ENCODE measurements around the gene G3BP1.
A peak's percentile ranks its signal among the peaks of the same experiment; 100 is the strongest.

The G3BP1 gene

DNA sequence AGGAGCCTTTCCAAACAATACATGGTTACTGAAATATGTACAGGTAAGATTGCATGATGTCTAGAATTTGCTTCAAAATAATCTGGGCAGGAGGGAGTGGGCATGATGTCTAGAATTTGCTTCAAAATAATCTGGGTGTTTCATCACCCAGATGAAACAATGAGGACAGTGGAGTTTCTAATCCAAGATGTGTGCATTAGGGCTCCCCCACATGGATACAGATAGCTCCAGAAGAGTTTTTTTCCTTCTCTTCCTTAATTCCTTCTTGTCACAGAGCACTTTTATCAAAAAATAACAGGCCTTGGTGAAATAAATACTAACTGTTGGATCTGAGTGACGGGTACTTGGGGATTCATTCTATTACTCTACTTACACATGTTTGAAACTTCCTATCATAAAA is 28.2 kb upstream of the G3BP1 start:
- Histone ChIP-seq H3K27ac (ENCODE audit: low read depth, low read length, poor library complexity, severe bottlenecking) (no peak overlapping the region), H3K9ac (ENCODE audit: low read length) (no peak overlapping the region), H3K4me1 (ENCODE audit: insufficient read depth, low read length, severe bottlenecking) (peaks cover 12% of the 10 kb centered on the region), H3K4me3 (ENCODE audit: low read depth, low read length, poor library complexity, severe bottlenecking) (no peak overlapping the region), H3F3A (ENCODE audit: insufficient read depth, low read length) (no peaks in the 10 kb centered on the region; the same call in 1 of the 2 replicates), H3K79me2 (ENCODE audit: insufficient read depth, low read length) (no peaks in the 10 kb centered on the region), H3K4me2 (ENCODE audit: low read length) (no peak overlapping the region), H3K36me3 (ENCODE audit: insufficient read depth, low read length) (peaks cover 39% of the 10 kb centered on the region; the same call in 1 of the 2 replicates), H3K9me3 (ENCODE audit: low read length) (no peaks in the 10 kb centered on the region), H2AFZ (ENCODE audit: low read length) (no peak overlapping the region), H4K20me1 (ENCODE audit: insufficient read depth, low read length) (no peaks in the 10 kb centered on the region), H3K27me3 (ENCODE audit: insufficient read depth, low read length) (no peaks in the 10 kb centered on the region), H3K9me2 (ENCODE audit: low read depth, low read length) (no peaks in the 10 kb centered on the region)
- TF ChIP-seq CTCF (IDR thresholded peaks at IDR 0.05; ENCODE audit: low read length) (no peak), EZH2 (IDR thresholded peaks at IDR 0.05; ENCODE audit: borderline replicate concordance, low read length) (no peak)

DNA sequence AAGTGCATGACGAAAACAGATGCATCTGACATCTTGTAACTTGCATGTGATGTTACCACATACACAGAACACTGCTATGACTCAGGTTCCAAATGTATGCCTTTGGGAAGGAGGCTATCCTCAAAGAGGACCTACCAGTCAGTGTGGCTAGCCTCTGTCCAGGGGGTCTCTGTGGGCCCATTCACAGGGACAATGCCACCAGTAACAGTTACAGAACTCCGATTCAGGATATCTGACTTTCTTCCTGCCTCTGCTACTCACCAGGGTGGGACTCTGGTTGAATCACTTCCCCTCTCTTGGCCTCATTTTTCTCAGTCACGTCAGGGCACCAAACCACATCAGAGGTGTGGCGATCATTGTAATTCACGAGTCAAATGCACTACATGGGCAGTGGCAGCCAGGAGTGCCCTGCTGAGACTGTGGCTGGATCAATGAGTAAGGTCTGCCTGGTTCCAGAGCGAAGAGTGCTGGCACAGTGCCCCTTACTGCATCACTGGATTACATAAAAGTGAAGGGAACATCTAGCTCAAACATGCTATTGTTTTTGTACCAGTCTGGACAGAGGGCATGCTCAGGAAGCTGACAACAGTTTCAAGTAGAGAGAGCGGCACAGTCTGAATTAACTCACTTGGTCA is 26.6 kb upstream of the G3BP1 start:
- H3K4me1 ChIP-seq (ENCODE audit: insufficient read depth, low read length, severe bottlenecking) = peaks cover 20% of the 10 kb centered on the region
- H2AFZ ChIP-seq (ENCODE audit: low read length) = no peak overlapping the region

DNA sequence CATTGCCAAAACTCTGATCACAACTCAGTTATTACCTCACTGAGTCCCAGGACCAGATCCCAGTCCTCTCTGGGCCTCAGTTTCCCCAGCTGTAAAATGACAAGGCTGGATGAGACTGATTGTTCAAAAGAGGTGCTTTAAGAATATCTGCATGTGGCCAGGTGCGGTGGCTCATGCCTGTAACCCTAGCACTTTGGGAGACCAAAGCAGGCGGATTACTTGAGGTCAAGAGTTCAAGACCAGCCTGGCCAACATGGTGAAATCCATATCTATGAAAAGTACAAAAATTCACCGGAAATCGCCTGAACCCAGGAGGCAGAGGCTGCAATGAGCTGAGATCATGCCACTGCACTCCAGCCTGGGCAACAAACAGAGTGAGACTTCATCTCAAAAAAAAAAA is 21.6 kb upstream of the G3BP1 start:
- H4K20me1 ChIP-seq (ENCODE audit: insufficient read depth, low read length) = no peaks in the 10 kb centered on the region
- TF ChIP-seq CTCF (IDR thresholded peaks at IDR 0.05; ENCODE audit: low read length) (no peak), EZH2 (IDR thresholded peaks at IDR 0.05; ENCODE audit: borderline replicate concordance, low read length) (no peak)
- H3K79me2 ChIP-seq (ENCODE audit: insufficient read depth, low read length) = no peaks in the 10 kb centered on the region
- no peak overlapping the region for H2AFZ ChIP-seq (ENCODE audit: low read length)
- no peak overlapping the region for H3K4me3 ChIP-seq (ENCODE audit: low read depth, low read length, poor library complexity, severe bottlenecking)
- no peaks in the 10 kb centered on the region for H3K9me3 ChIP-seq (ENCODE audit: low read length)
- H3K4me2 ChIP-seq (ENCODE audit: low read length) = no peak overlapping the region; the same call in 1 of the 2 replicates
- no peaks in the 10 kb centered on the region for H3F3A ChIP-seq (ENCODE audit: insufficient read depth, low read length)
- H3K9ac ChIP-seq (ENCODE audit: low read length) = no peak overlapping the region
- no peaks in the 10 kb centered on the region for H3K9me2 ChIP-seq (ENCODE audit: low read depth, low read length)
- H3K27me3 ChIP-seq (ENCODE audit: insufficient read depth, low read length) = no peaks in the 10 kb centered on the region
- no peak overlapping the region for H3K27ac ChIP-seq (ENCODE audit: low read depth, low read length, poor library complexity, severe bottlenecking)
- peaks cover 18% of the 10 kb centered on the region for H3K4me1 ChIP-seq (ENCODE audit: insufficient read depth, low read length, severe bottlenecking)
- peaks cover 30% of the 10 kb centered on the region; the same call in 1 of the 2 replicates for H3K36me3 ChIP-seq (ENCODE audit: insufficient read depth, low read length)

More for the DNA sequence above, 26.6 kb upstream of the G3BP1 start:
- Histone ChIP-seq H3K27ac (ENCODE audit: low read depth, low read length, poor library complexity, severe bottlenecking) (peak overlapping the region; percentile 13), H3K4me2 (ENCODE audit: low read length) (no peak overlapping the region), H3F3A (ENCODE audit: insufficient read depth, low read length) (no peaks in the 10 kb centered on the region; the same call in 1 of the 2 replicates), H3K9me2 (ENCODE audit: low read depth, low read length) (no peaks in the 10 kb centered on the region), H3K36me3 (ENCODE audit: insufficient read depth, low read length) (peaks cover 39% of the 10 kb centered on the region; the same call in 1 of the 2 replicates), H3K9me3 (ENCODE audit: low read length) (no peaks in the 10 kb centered on the region), H3K9ac (ENCODE audit: low read length) (no peak overlapping the region), H3K27me3 (ENCODE audit: insufficient read depth, low read length) (no peaks in the 10 kb centered on the region), H3K79me2 (ENCODE audit: insufficient read depth, low read length) (no peaks in the 10 kb centered on the region), H3K4me3 (ENCODE audit: low read depth, low read length, poor library complexity, severe bottlenecking) (no peak overlapping the region), H4K20me1 (ENCODE audit: insufficient read depth, low read length) (no peaks in the 10 kb centered on the region)
- TF ChIP-seq EZH2 (IDR thresholded peaks at IDR 0.05; ENCODE audit: borderline replicate concordance, low read length) (no peak), CTCF (IDR thresholded peaks at IDR 0.05; ENCODE audit: low read length) (no peak)

All from OCI-LY1 (cell line).